ENCODE results near the gene HCN1. TPM values are rescaled to one million over a fixed set of nuclear protein-coding genes. Genes with fewer than 3 reads are reported as not detected.
"Not testable (repeated sequence)": the region's sequence is repeated elsewhere in the genome, so short reads cannot be mapped to it uniquely, and the experiment has no call there.

HCN1 gene
- total RNA-seq, 1 donor from 2014 or later: 4.3 TPM

DNA sequence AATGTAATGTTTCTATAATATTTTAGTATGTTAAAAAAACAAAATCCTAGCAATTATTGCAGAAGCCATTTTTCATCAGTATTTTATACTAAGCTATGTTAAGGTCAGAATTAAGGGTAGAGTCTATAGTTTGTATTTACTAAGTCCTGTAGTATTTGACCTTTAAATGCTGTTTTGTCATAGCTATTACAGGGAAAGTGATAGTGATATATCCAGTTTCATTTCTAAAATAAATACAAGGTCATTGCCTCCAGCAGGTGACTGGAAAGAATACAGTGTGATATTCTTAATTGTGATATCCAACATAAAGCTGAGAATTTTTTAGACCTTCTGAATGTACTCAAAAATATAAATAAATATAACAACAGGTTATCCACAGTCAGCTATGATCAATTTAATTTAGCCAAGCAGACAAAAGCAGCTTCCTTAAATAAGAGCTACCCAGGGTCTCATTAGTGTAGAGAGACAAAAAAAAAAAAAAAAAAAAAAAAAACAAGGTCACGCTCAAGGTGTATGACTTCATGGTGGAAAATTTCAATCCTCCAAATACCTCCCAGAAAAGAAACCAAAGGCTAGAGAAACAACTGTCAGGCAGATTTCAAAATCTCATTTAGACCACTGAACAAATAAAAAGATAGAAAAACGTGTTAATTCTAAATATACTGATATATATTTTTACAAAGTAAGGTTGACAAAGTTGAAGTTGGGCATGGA is 278.7 kb downstream of the HCN1 start:
- no peak for DNase-seq (ENCODE audit: low spot score)

DNA sequence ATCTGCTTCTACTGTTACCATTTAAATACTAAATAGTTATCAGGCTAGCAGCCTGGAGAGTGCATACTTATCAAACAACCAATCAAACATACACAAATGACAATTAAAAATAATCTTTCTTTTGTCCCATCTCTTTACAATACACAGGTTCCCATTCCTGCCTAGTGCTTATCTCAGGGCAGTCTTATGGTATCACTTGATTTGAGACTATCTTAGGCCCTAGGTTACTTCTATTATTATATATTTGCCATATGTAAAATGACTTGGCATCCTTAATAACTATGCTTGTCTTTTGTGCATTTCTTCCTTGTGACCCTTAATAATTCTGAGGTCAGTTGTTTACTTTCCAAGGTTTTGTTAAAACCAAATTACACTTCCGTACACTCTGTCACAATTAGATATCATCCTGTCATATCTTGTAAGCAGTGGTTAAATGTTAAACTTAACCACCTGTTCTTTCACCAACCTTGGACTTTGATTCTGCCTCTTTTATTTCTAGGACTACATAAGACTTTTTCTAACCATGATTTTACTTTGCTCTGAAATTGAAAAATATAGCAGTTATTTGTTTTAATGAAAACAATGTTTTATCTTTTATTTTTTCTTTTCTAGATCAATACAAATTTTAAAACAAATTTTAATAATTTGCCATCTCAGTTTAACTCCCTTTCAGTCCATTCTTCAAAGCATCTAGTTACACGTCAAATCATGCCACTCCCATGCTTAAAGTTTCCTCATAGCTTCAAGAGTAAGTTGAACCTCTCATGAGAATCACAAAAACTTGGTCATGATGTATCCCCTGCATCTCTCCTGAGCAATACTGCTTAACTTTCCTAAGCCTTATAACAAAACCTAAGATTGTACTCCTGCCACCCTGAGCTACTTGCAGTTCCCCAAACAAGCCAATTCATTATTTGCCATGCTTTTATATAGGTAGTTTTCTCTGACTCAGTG is 281.3 kb downstream of the HCN1 start:
- no peak for DNase-seq (ENCODE audit: low spot score)

DNA sequence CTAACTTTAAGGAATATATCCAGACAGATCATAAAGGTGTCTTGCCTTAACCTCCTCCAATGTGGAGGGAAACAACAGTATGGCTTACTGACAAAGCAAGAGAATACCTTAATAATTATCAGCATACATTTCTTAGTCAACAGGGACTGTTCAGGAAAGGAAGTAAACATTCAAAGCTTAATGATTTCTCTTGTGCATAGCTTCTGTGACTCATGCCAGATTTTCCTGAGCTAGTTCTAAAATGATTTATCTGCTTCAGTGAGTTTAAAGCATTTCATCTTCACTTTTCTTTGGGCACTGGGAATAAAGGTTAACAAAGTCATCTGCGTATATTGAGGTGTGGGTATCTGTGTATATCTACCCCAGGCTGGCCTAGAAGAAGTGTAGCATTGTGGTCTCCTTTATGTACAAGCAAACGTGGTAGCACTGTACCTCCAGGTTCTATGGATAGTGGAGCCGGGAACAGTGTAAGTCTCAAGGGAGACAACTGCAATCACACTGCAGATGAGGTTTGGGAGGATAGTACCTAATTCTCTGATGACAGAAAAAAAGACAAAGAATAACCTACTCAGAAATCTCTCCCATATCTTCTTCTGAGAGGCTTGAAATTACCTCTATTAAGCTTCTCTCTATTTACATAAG is 284.1 kb downstream of the HCN1 start:
- no peak for DNase-seq (ENCODE audit: low spot score)

- no peak for DNase-seq (ENCODE audit: low spot score)
Measured at GRCh38 chr5:45410304-45410995, 285.7 kb downstream of the HCN1 start.

GRCh38 chr5:45408067-45408466 is 288.1 kb downstream of the HCN1 start:
- DNase-seq (ENCODE audit: low spot score): no peak

DNA sequence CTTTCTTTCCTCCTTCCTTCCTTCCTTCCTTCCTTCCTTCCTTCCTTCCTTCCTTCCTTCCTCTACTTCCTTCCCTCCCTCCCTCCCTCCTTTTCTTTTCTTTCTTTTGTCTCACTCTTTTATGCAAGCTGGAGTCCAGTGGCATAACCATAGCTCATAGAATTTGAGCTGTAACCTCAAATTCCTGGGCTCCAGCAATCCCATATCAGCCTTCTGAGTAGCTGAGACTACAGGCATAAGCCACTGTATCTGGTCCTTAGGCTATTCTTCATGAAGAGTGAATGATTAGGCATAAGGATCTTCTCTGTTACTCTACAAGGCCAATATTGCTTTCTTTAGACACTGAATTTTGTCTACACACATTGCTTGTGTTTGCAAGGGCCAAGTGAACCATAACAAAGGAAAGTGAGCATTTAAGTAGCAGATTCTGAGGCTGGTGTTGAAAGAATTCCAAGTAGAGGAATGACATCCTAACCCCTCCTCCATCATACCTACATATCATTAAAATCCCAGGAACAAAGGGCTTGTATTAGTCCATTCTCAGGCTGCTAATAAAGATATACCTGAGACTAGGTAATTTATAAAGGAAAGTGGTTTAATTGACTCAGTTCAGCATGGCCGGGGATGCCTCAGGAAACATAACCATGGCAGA is 293.2 kb downstream of the HCN1 start:
- no peak for DNase-seq (ENCODE audit: low spot score)

- no peak for DNase-seq (ENCODE audit: low spot score)
Measured at GRCh38 chr5:45399041-45399440, 297.1 kb downstream of the HCN1 start.

DNA sequence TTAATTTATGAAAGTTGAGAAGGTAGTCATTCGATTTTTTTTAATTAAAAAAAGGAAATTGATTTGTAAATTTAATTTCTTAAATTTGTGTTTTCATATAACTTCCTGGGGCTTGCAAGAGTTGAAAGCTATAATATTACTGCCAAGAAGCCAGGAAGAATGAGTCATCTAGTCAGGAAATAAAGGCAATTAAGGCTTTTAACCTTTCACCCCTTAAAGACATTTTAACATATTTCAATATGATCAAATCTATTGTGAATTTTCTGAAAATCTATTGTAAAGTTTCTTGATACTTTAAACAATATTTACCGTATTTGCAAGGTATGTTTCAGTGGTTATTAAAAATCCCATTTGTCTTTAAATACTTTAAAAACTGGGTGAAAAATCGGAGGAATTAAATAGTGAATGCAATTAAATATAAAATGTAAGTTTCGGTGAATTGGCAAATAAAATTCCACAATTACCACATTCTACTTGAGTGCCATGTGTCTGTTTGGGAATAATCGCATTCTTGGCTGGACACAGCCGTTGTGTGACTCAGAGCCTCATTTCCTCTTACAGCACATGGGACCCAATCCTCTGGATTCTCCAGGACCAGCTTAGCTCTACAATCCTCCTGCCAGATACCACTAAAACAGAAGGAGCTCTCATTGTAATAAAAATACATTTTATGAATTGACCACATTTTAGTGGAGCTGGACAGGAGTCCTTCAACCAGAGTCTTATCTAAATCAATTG is 310.7 kb downstream of the HCN1 start:
- DNase-seq (ENCODE audit: low spot score): peak; percentile 2

- DNase-seq (ENCODE audit: low spot score): no peak
Measured at GRCh38 chr5:45383985-45384384, 312.2 kb downstream of the HCN1 start.

DNA sequence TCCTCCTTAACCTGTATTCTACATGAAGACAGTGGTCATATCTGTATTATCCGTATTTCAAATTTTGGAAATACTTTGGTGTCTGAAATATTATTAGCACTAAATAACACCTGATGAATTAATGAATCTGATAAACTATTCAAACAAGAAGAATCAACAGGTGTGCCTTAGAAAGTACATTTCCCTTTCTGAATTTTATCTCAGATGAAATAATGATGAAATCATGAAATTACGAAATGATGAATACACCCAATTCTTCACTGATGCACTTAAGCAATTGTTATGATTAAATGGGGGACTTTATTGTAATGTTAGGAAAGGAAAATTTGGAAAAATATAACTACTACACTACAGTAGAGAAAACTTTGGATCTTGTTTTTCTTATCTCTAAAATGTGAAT is 313.6 kb downstream of the HCN1 start:
- no peak for DNase-seq (ENCODE audit: low spot score)

- no peak for DNase-seq (ENCODE audit: low spot score)
Measured at GRCh38 chr5:45376417-45376816, 319.8 kb downstream of the HCN1 start.

GRCh38 chr5:45372629-45373028 is 323.6 kb downstream of the HCN1 start:
- DNase-seq (ENCODE audit: low spot score): no peak

DNA sequence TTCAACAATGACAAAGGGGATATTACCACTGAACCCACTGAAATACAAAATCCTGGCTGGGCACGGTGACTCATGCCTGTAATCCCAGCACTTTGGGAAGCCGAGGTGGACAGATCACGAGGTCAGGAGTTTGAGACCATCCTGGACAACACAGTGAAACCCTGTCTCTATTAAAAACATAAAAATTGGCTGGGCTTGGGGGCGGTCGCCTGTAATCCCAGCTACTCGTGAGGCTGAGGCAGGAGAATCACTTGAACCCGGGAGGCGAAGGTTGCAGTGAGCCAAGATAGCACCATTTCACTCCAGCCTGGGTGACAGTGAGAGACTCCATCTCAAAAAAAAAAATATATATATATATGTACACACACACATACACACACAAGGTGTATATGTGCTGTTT is 324.8 kb downstream of the HCN1 start:
- DNase-seq (ENCODE audit: low spot score): not testable (repeated sequence)

GRCh38 chr5:45355189-45355992 is 340.8 kb downstream of the HCN1 start:
- no peak for DNase-seq (ENCODE audit: low spot score)

DNA sequence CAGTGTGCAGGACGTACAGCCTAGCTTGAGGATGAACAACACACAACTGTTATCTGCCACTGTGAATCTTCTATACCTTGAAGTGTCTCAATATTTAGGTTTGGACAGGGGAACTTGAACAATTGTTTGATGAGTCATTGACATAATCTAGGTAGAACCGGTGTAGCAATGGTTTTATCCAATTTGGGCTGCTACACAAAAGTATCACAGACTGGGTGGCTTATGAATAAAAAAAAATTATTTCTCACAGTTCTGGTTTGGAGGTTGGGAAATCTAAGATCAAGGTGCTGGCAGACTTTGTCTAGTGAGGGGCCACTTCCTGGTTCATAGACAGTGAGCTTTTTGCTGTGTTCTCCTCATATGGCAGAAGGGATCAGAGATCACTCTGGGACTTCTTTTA is 359.7 kb downstream of the HCN1 start:
- no peak for DNase-seq (ENCODE audit: low spot score)

- DNase-seq (ENCODE audit: low spot score): no peak
Measured at GRCh38 chr5:45335978-45336377, 360.2 kb downstream of the HCN1 start.

- DNase-seq (ENCODE audit: low spot score): no peak
Measured at GRCh38 chr5:45335346-45335745, 360.8 kb downstream of the HCN1 start.

DNA sequence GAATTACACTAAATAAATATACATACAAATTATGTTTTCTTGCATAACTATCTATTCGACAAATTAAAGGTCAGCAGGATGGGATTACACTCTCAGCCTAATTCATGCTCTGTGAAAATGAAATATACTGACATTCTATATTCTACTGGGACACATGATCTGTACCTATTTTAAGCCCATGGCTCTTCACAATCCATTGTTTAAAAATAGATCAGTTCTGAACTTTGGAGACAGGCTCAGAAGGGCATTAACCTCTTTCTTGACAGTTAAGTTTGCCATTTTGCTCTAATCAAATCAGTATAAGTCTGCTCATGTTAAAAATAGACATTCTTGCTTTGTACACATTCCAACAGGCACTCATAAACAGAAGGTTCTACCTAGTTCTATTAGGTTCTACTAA is 361.2 kb downstream of the HCN1 start:
- DNase-seq (ENCODE audit: low spot score): no peak

GRCh38 chr5:45312627-45313026 is 383.6 kb downstream of the HCN1 start:
- DNase-seq (ENCODE audit: low spot score): not testable (repeated sequence)

GRCh38 chr5:45295231-45295630 is 400.9 kb downstream of the HCN1 start:
- DNase-seq (ENCODE audit: low spot score): no peak

Measured in umbilical cord (tissue), 2 donors.